HG03039 (cell line): ENCODE measurements around the gene CDCP1.

Experiments
- ATAC-seq: cut with Tn5 transposase; IDR thresholded peaks from one replicate; pipeline ENCODE4 v1.9.1; 2021; ENCODE audit warnings: mild to moderate bottlenecking, moderate library complexity; ENCODE audit not compliant: unreplicated experiment

CDCP1 gene

DNA sequence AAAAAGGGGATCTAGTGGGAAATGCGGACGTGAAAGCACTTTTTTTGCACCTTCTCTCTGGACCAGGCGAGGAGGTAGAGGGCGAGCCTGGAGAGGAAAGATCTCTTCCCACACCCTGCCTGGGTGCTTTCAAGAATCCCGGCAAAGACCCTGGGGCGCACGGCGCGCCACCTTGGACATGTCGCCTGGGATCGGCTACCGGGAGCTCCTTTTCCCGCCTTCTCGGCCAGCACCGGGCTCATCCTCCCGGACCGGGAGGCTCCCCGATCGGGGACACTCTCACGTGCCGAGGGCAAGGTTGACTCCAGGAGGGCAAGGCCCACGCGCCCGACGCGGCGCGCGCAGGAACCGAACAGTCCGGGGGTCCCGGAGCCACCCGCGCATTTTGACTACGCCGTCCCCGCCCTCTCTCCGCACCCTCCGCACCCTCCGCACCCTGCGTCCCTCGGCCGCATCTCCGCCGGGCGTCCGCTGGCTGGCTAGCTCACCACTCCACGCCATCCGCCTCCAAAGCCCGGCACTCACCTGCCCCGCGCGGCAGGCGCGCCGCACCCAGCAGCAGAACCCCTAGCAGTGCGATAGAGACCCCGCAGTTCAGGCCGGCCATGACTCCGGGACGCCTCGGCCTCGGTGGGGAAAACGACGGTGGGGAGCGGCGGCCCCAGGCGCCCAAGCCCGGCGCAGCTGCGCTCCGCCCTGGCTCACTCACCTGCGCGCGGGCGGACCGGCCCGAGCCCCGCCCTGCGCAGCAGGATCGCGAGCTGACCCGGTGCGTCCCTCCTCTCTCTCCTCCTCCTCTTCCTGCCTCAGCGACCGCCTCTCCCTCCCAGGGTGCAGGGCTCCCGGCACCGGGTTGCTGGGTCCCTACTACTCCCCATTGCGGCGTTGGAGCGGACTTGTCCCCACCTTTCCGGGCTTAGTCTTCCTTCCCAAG is at the start of gene CDCP1:
Gene CDCP1 (minus strand): TSS at position 698 of the 934 bp plus-strand sequence. CDS start 91 bp downstream, at position 607.
- ATAC-seq = no peak

GRCh38 chr3:45194791-45195190 is 48.6 kb upstream of the CDCP1 start:
- no peak for ATAC-seq

GRCh38 chr3:45191924-45192417 is 45.8 kb upstream of the CDCP1 start:
- ATAC-seq = no peak

GRCh38 chr3:45191424-45191823 is 45.2 kb upstream of the CDCP1 start:
- ATAC-seq = no peak

DNA sequence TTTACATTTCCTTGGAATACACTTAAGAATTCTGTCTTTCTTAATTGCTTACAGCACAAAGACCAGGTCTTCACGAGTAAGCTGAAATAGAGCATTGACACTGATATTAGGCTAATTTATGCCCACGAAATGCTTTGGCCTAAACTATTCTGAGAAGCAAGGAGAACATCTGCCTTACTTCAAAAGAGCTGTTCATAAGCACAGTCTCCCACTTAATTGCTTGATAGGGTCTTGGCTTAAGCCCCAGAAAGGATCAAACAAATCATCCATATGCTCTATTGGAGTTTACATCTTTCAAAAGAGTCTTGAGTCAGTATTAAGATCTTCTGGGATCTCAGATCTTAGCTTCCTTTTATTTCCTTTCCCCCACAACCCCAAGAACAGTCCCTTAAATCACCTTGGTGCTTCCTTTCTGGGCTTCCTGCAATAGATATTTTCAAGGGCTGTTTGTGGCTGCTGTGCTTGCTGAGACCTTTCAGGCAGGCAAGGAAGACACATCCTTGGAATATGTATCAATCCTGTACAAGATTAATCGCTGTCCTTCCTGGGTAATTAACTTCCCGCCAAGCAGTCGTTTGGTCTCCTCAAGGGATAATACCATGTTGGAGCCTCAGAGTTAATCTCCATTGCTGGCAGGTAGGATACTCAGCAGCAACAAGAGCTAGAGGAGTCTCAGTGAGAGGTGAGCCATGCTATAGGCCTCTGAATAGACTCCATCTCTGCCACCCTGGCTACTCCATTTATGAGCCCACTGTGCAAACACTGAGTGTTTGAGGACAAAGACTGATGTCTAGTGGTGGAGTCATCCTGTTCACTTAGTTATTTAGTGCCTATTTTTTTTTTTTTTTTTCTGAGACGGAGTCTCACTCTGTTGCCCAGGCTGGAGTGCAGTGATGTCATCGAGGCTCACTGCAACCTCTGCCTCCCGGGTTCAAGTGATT is 42.8 kb upstream of the CDCP1 start:
- ATAC-seq = no peak

DNA sequence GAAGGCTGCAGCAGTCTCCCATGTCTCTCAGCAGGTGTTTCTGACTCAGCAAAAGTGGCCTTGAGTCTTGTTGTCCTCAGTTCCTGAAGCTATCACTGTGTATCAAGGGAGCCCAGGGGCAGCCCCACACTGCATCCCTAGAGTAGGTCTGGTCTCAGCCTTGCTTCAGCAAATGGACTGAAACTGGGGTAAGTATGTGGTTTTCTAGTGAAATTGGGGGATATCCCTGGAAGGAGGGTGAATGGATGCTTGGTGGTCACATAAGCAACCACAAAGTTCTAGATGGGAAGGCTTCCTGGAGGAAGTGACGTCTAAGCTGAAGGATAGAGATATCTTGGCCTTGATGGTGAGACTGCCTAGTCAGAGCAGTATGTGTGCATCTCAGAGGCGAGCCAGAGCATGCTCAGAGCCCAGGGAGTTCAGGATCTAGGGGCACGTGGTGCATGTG is 41.5 kb upstream of the CDCP1 start:
- ATAC-seq = no peak

DNA sequence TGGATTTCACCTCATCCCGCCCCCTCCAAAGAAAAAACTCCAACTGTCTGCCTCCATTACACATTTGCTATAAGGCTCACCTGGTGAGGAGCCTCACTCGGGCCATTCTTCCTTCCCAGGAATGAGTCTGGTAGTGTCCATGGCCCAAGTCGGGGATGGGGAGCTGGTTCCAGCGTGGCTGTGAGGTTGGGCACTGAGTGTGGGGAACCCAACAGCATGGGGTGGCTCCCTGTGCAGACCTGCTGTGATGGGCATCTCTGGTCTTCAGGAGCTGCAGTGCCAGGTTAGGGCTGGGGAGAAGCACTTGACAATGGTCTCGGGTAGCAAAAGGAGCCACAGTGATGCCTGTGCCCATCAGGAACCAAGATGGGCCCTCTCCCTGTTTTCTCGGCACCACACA is 40.7 kb upstream of the CDCP1 start:
- no peak for ATAC-seq

GRCh38 chr3:45185461-45185860 is 39.3 kb upstream of the CDCP1 start:
- no peak for ATAC-seq

- ATAC-seq = no peak
Measured at GRCh38 chr3:45185052-45185451, 38.9 kb upstream of the CDCP1 start.

DNA sequence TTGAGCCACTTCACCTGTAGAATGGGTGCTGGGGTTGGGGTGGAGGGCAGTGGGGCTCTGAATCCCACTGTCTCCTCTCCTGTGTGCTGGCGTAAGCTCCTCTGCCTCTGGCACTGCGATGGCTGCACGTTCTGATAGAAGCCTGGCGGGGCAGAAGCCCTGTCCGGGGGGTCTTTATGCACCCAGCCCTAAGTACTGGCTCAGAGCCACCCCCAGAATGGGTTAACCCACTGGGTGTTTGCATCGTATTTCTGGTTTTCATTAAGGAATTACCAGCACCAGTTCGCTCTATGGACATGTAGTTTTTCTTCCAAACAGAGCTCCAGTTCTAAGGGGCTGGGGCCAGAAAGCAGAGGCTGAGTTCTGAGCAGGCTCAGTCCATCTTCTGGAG is 37.7 kb upstream of the CDCP1 start:
- no peak for ATAC-seq

DNA sequence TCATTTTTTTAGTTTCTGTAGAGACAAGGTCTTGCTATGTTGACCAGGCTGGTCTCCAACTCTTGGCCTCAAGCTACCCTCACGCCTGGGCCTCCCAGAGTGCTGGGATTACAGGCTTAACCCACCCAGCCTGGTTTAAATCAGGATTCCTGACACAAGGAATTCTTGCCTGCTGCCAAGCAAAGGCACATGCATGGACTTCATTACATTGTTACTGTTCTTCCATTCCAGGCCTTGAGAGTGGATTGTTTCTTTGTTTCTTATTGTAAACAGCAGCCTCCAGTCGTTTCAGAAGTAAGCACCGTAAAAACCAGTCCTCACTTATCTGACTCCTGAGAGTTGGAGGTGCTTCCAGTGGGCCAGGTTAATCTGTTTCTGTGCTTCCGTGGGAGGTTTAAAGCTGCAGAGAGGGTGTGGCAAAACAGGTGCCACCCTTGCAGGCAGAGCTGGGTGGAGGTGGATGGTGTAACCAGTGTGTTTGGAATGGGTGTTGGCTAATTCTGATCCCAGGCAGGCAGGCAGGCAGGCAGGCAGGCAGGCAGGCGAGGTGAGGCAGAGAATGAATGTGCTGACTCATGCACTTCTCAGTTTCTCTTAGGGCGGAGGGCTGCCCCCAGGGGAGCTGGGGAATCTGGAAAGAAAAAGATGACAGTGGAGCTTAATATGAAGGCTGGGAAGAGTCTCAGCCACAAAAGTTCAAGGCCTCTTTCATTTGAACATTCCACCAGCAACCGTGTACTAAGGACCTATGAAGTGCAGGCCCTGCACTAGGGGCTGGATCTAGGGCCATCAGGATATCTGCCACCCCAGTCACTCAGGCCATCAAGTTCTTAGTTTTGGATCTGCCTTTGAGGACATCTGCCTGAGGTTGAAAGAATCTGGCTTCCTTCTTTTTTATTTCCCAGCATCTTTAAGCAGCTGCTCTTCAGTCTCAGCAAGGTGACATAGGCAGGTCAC is 37.0 kb upstream of the CDCP1 start:
- ATAC-seq = no peak

GRCh38 chr3:45181496-45181895 is 35.3 kb upstream of the CDCP1 start:
- ATAC-seq = no peak

DNA sequence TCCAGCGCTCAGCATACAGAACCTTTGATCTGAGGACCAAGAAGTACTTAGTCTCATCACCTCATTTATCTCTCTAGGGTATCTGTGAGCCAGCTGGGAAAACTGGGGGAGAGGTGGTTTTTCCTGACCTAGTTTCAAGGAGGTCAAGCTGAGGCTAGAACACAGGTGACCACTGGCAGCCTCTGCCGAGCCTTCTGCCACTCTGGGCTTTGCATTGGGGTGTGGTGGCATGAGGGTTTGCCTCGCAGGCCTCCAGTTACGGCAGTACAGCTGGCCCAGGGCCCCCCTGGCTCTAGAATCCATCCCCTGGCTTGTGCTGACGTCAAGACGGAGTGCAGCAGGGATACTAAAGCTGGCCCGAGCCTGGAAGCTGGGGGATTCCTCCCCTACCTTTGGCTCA is 34.7 kb upstream of the CDCP1 start:
- ATAC-seq = no peak

GRCh38 chr3:45180051-45180450 is 33.9 kb upstream of the CDCP1 start:
- no peak for ATAC-seq

GRCh38 chr3:45179163-45179562 is 33.0 kb upstream of the CDCP1 start:
- no peak for ATAC-seq

- no peak for ATAC-seq
Measured at GRCh38 chr3:45178183-45179023, 32.2 kb upstream of the CDCP1 start.

DNA sequence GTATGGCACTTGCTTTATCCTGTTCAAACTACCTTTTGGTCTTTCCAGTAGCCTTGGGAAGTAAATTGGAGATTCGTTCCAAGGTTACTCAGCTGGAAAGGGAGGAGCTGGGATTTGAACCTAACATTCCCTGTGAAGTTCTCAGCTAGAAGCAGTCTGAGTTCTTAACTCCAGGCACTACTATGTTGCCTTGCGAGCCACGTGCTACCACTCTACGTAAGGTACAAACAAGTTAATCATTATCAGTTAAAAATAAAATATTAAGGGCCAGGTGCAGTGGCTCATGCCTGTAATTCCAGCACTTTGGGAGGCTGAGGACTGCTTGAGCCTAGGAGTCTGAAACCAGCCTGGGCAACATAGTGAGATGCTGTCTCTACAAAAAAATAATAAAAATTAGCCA is 30.7 kb upstream of the CDCP1 start:
- no peak for ATAC-seq

- no peak for ATAC-seq
Measured at GRCh38 chr3:45174234-45174633, 28.1 kb upstream of the CDCP1 start.

GRCh38 chr3:45173776-45174175 is 27.6 kb upstream of the CDCP1 start:
- no peak for ATAC-seq
